Renal cortical epithelial cell (primary cell): Measurements from ENCODE around the gene MFAP3. TPM values are rescaled to one million over a fixed set of nuclear protein-coding genes. Genes with fewer than 3 reads are reported as not detected.
A peak's percentile ranks its signal among the peaks of the same experiment; 100 is the strongest.
"Not testable (repeated sequence)": the region's sequence is repeated elsewhere in the genome, so short reads cannot be mapped to it uniquely, and the experiment has no call there.

Source experiments
- DNase-seq: peaks from one replicate; pipeline ENCODE4 v3.0.0-alpha.2; 2011; ENCODE audit warnings: low read depth
- total RNA-seq: library from RNA; depleted of rRNA; stranded (reverse); fragments of >200 nt; gene quantifications from 2 replicates; pipeline ENCODE4 v1.2.3, GENCODE V29; 2014

Gene MFAP3
- 72.1 and 77.4 TPM in 2 replicates for total RNA-seq

- peak; percentile 74 for DNase-seq
Observed at GRCh38 chr5:154038707-154039457, at the start of gene MFAP3, which contains the start of gene FAM114A2. Gene MFAP3 (plus strand): TSS chr5:154038967. CDS start chr5:154049723, 10,756 bp downstream. Gene FAM114A2 (minus strand): TSS chr5:154038910. CDS start chr5:154034953, 3,957 bp downstream.

- DNase-seq, result no peak
Observed at GRCh38 chr5:153991168-153991567, 47.6 kb upstream of the MFAP3 start.

- DNase-seq, result peak; percentile 41
Observed at GRCh38 chr5:153998010-153998409, 40.8 kb upstream of the MFAP3 start.

GRCh38 chr5:153998768-153999167 lies 40.0 kb upstream of the MFAP3 start:
- DNase-seq, result no peak

GRCh38 chr5:153999995-154000394 lies 38.8 kb upstream of the MFAP3 start:
- no peak for DNase-seq

- no peak for DNase-seq
Observed at GRCh38 chr5:154000703-154001102, 38.1 kb upstream of the MFAP3 start.

- DNase-seq, result peak; percentile 22
Observed at GRCh38 chr5:154002093-154002492, 36.7 kb upstream of the MFAP3 start.

- no peak for DNase-seq
Observed at GRCh38 chr5:154002511-154003020, 36.2 kb upstream of the MFAP3 start.

- no peak for DNase-seq
Observed at GRCh38 chr5:154005648-154006047, 33.1 kb upstream of the MFAP3 start.

- no peak for DNase-seq
Observed at GRCh38 chr5:154010660-154011059, 28.1 kb upstream of the MFAP3 start.

GRCh38 chr5:154015071-154015693 lies 23.6 kb upstream of the MFAP3 start:
- no peak for DNase-seq

- not testable (repeated sequence) for DNase-seq
Observed at GRCh38 chr5:154018919-154019318, 19.8 kb upstream of the MFAP3 start.

- DNase-seq, result no peak
Observed at GRCh38 chr5:154025951-154026350, 12.8 kb upstream of the MFAP3 start.

- no peak for DNase-seq
Observed at GRCh38 chr5:154031937-154032489, 6.8 kb upstream of the MFAP3 start.

GRCh38 chr5:154034944-154035343 lies 3.8 kb upstream of the MFAP3 start:
- DNase-seq, result no peak

GRCh38 chr5:154038261-154038706 lies 483 bp upstream of the MFAP3 start:
- peak; percentile 9 for DNase-seq

- DNase-seq, result no peak
Observed at GRCh38 chr5:154039458-154039829, 677 bp downstream of the MFAP3 start.

- DNase-seq, result no peak
Observed at GRCh38 chr5:154042766-154043165, 4.0 kb downstream of the MFAP3 start.

GRCh38 chr5:154044099-154044498 lies 5.3 kb downstream of the MFAP3 start:
- DNase-seq, result no peak

- no peak for DNase-seq
Observed at GRCh38 chr5:154044581-154044980, 5.8 kb downstream of the MFAP3 start.

GRCh38 chr5:154046486-154046885 lies 7.7 kb downstream of the MFAP3 start:
- DNase-seq, result no peak

GRCh38 chr5:154047324-154047723 lies 8.6 kb downstream of the MFAP3 start:
- no peak for DNase-seq

- DNase-seq, result no peak
Observed at GRCh38 chr5:154049636-154050035, 10.9 kb downstream of the MFAP3 start.
